Globus pallidus (tissue), 1 donor: Measurements from ENCODE around the gene GLYATL2.

Experiments used
- DNase-seq: peaks from one replicate; pipeline ENCODE4 v3.0.0-alpha.2; 2015; ENCODE audit warnings: low spot score

Gene GLYATL2

GRCh38 chr11:58796333-58796732 lies 48.2 kb downstream of the GLYATL2 start:
- peak; percentile 15 for DNase-seq

- peak; percentile 47 for DNase-seq
These were observed 56.0 kb downstream of the GLYATL2 start for GRCh38 chr11:58788355-58789023.

- no peak for DNase-seq
These were observed 56.6 kb downstream of the GLYATL2 start for GRCh38 chr11:58787903-58788302.

GRCh38 chr11:58786693-58787092 lies 57.8 kb downstream of the GLYATL2 start:
- no peak for DNase-seq

GRCh38 chr11:58784995-58785394 lies 59.5 kb downstream of the GLYATL2 start:
- DNase-seq = no peak
